HG02943 (cell line): ENCODE results near the gene KRT78.

Experiments
- ATAC-seq: cut with Tn5 transposase; IDR thresholded peaks from one replicate; pipeline ENCODE4 v1.9.1; 2021; ENCODE audit warnings: mild to moderate bottlenecking, low read depth, moderate library complexity; ENCODE audit not compliant: unreplicated experiment

The KRT78 gene

GRCh38 chr12:52844386-52844785 is 4.4 kb downstream of the KRT78 start:
- no peak for ATAC-seq

- no peak for ATAC-seq
Measured at GRCh38 chr12:52839436-52840105, 9.2 kb downstream of the KRT78 start.

- no peak for ATAC-seq
Measured at GRCh38 chr12:52838609-52839435, 10.0 kb downstream of the KRT78 start.

- ATAC-seq, result no peak
Measured at GRCh38 chr12:52837781-52838608, 10.8 kb downstream of the KRT78 start.

GRCh38 chr12:52837413-52837741 is 11.4 kb downstream of the KRT78 start:
- ATAC-seq, result no peak

- ATAC-seq, result no peak
Measured at GRCh38 chr12:52836491-52837412, 12.0 kb downstream of the KRT78 start.

- no peak for ATAC-seq
Measured at GRCh38 chr12:52836042-52836466, 12.7 kb downstream of the KRT78 start.

- no peak for ATAC-seq
Measured at GRCh38 chr12:52835271-52836041, 13.3 kb downstream of the KRT78 start.

GRCh38 chr12:52834727-52835001 is 14.1 kb downstream of the KRT78 start:
- no peak for ATAC-seq

GRCh38 chr12:52833922-52834726 is 14.7 kb downstream of the KRT78 start, which contains the start of gene KRT79:
Gene KRT79 (minus strand): TSS chr12:52834311. CDS start chr12:52834260, 51 bp downstream.
- ATAC-seq, result no peak

GRCh38 chr12:52832985-52833905 is 15.5 kb downstream of the KRT78 start:
- no peak for ATAC-seq

- ATAC-seq, result no peak
Measured at GRCh38 chr12:52832451-52832850, 16.3 kb downstream of the KRT78 start.

- ATAC-seq, result no peak
Measured at GRCh38 chr12:52831251-52831650, 17.5 kb downstream of the KRT78 start.

- ATAC-seq, result no peak
Measured at GRCh38 chr12:52829986-52830770, 18.6 kb downstream of the KRT78 start.

GRCh38 chr12:52828591-52829021 is 20.2 kb downstream of the KRT78 start:
- ATAC-seq, result no peak

GRCh38 chr12:52828156-52828555 is 20.6 kb downstream of the KRT78 start:
- ATAC-seq, result no peak
